DMS79 treated with DMSO at 0.1 percent for 48 hours (cell line): ENCODE measurements around the gene SDR9C7.
"Not testable (repeated sequence)": the region's sequence is repeated elsewhere in the genome, so short reads cannot be mapped to it uniquely, and the experiment has no call there.

Experiments used
- DNase-seq: peaks from one replicate; lab custom pipeline; 2025; lab: John Stamatoyannopoulos, UW

The SDR9C7 gene

GRCh38 chr12:56953314-56953713 is 19.1 kb upstream of the SDR9C7 start:
- no peak for DNase-seq

GRCh38 chr12:56951582-56952339 is 17.6 kb upstream of the SDR9C7 start:
- no peak for DNase-seq

GRCh38 chr12:56948881-56949280 is 14.7 kb upstream of the SDR9C7 start:
- DNase-seq, result no peak

GRCh38 chr12:56948457-56948777 is 14.2 kb upstream of the SDR9C7 start:
- DNase-seq, result no peak

GRCh38 chr12:56947633-56948456 is 13.6 kb upstream of the SDR9C7 start:
- no peak for DNase-seq

- no peak for DNase-seq
These were observed 9.7 kb upstream of the SDR9C7 start for GRCh38 chr12:56943878-56944277.

GRCh38 chr12:56943374-56943773 is 9.2 kb upstream of the SDR9C7 start:
- DNase-seq, result not testable (repeated sequence)

GRCh38 chr12:56941299-56942017 is 7.2 kb upstream of the SDR9C7 start:
- no peak for DNase-seq

- DNase-seq, result not testable (repeated sequence)
These were observed 6.7 kb upstream of the SDR9C7 start for GRCh38 chr12:56940942-56941298.

GRCh38 chr12:56935752-56936151 is 1.5 kb upstream of the SDR9C7 start:
- DNase-seq, result no peak

- DNase-seq, result no peak
These were observed 949 bp upstream of the SDR9C7 start for GRCh38 chr12:56935157-56935556.

- no peak for DNase-seq
These were observed 1.3 kb downstream of the SDR9C7 start for GRCh38 chr12:56932867-56933266.

GRCh38 chr12:56932146-56932545 is 2.1 kb downstream of the SDR9C7 start:
- DNase-seq, result no peak

GRCh38 chr12:56931474-56931978 is 2.7 kb downstream of the SDR9C7 start:
- DNase-seq, result no peak

- DNase-seq, result no peak
These were observed 4.0 kb downstream of the SDR9C7 start for GRCh38 chr12:56930241-56930640.

GRCh38 chr12:56929780-56930179 is 4.4 kb downstream of the SDR9C7 start:
- DNase-seq, result no peak

GRCh38 chr12:56928262-56928661 is 5.9 kb downstream of the SDR9C7 start:
- DNase-seq, result no peak

- DNase-seq, result no peak
These were observed 6.9 kb downstream of the SDR9C7 start for GRCh38 chr12:56927281-56927680.

- DNase-seq, result no peak
These were observed 12.2 kb downstream of the SDR9C7 start for GRCh38 chr12:56922031-56922430.

- DNase-seq, result no peak
These were observed 12.9 kb downstream of the SDR9C7 start for GRCh38 chr12:56921346-56921745.

GRCh38 chr12:56918139-56918538 is 16.1 kb downstream of the SDR9C7 start:
- DNase-seq, result not testable (repeated sequence)

- no peak for DNase-seq
These were observed 17.2 kb downstream of the SDR9C7 start for GRCh38 chr12:56916996-56917333.
